Measurements from ENCODE around the gene TNFSF8.

- TF ChIP-seq CTCF (IDR thresholded peaks at IDR 0.05), result no peak
- no peak for TF ChIP-seq POLR2AphosphoS5 (IDR thresholded peaks at IDR 0.05)
Observed at GRCh38 chr9:114896344-114896743, 34.0 kb downstream of the TNFSF8 start.

Data from prostate gland (tissue), 2 donors.